GM18870 (cell line): ENCODE measurements around the gene PAIP2B.
"Not testable (repeated sequence)": the region's sequence is repeated elsewhere in the genome, so short reads cannot be mapped to it uniquely, and the experiment has no call there.

ENCODE experiments used
- ATAC-seq: cut with Tn5 transposase; IDR thresholded peaks from one replicate; pipeline ENCODE4 v1.9.1; 2021; ENCODE audit warnings: moderate library complexity; ENCODE audit not compliant: unreplicated experiment

The PAIP2B gene, protein sequence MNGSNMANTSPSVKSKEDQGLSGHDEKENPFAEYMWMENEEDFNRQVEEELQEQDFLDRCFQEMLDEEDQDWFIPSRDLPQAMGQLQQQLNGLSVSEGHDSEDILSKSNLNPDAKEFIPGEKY

DNA sequence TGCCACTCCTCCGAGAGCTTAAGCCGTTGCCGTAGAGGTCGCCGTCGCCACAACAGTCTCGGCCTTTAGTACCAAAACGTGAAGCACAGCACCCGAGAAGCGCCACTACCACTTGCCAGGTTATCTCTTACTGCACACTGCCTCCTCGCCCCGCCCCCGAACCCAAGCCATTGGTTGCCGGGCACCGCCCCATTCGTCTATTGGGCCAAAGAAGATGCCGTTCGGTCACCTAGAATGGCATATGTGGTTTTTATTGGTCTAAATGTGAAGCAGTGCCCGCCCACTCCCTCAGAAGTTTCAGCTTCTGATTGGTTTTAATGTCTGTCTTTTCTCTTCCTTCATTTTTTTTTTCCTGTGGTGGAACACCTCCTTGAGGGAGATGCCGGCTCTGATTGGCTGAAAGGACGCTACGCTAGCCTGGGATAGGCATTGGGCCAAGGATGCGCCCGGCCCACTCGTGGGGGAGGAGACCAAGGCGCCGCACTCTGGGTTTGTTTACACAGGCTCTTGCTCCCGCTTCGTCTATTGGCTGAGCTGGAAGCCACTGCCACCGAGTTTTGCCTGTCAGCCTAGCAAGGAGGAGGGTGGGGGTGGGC, at the start of gene PAIP2B:
TSS of gene PAIP2B (minus strand) at position 139 of the 596 bp plus-strand sequence. CDS start 24,514 bp downstream, outside the sequence.
- peak; percentile 98 for ATAC-seq

DNA sequence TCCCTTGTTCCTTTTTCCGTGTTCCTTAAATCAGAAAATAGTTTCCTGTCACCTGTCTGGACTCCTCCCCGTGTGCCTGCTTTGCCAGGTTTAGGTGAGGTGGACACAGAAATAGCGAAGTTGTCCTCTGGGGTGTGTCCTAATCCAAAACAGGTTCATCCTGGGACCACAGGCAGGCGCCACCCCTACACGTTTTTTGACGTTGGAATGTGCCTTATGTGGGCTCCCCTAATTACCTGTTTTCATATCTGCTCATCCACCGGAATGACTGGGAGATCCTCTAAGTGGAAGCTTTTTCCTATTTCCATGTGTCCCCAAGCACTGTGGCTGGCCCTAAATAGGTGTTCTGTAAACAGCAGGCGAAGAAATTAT, 49.0 kb upstream of the PAIP2B start:
- no peak for ATAC-seq

DNA sequence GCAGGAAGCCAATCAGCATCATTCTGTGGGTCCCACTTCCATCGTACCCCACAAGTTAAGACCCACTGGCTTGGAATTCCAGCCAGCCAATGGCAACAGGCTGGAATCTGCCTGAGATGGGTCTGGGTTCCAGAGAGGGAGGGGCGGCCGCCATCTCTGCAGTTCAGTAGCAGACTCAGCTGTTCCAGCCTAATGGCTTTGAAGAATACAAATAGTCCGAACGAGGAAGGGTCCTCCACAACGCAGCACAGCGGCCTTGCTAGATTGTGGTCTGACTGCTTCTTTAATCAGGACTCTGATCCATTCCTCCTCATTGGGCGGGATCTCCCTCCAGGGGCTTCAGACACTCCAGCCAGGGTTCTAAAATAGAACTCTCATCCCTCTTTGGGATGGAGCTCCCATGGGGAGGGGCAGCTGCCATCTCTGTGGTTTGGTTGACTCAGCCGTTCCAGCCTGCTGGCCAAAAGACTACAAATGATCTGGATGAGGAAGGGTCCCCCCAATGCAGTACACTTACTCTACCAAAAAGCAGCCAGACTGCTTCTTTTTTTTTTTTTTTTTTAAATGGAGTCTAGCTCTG, 42.7 kb upstream of the PAIP2B start:
- ATAC-seq, result no peak

DNA sequence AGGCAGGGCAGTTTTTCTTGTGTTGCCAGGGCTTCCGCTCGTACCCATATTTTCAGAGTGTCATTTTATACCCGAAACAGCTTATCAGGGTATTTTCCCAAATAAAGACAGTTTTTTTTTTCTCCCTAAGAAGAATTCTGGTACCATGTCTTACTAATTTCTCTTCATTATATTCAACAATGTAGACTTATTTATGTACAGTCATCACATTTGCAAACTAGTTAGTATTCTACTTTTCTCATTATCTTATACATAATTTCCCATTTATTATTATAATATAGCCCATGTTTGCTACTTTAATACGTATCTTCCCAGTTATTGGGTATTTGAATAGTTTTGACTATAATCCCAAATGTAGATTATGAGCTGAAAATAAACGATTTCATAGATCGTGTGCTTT, 36.5 kb upstream of the PAIP2B start:
- ATAC-seq, result no peak

DNA sequence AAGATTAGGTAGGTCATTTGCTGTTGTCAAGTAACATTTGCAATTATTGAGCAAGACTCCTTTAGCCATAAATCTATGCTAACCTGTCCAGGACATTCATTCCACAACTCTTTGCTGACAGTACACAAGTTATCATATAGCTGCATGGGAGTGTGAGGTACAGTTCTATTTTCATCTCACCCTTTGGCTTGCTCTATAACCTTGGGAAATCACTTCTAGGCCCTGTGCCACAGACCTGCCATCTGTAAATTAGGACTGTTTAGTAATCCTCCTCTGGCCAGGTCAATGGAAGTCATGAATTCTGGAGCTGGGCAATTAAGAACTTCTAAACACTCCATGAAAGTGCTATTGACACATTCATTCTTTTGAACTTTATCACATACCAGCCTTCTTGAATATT, 34.6 kb upstream of the PAIP2B start:
- no peak for ATAC-seq

DNA sequence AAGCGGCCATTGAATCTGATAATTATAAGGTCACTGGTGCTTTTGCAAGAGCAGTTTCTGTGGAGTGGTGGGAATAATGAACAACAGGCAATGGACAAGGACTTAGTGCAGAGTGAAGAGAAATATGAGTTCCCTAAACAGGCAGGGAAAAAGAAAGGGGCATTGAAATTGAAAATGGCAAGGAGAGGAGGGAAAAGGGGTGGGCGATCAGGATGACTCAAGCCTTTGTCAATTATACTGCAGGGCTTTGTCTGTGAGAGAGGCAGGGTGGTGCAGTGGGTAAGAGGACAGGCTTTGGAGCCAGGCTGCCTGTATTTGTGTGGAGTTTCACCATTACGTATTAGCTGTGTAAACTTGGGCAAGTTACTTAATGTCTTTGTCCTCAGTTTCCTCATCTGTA, 29.5 kb upstream of the PAIP2B start:
- ATAC-seq, result no peak

DNA sequence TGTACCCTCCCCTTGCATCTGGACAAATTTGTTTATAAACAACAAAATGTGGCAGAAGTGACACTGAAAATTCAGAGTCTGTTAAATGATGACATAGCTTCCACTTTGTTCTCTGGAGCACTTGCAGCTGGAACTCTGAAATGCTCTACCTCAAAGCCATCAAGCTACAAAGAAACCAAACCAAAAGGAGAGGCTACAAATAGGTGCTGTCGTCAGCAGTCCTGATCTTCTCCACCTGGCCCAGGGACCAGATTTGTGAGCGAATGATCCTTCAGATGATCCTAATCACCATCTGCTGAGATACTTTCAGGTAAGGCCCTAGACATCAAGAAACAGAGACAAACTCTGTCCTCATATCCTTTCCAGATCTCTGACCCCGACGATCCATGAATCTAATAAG, 27.9 kb upstream of the PAIP2B start:
- ATAC-seq, result no peak

DNA sequence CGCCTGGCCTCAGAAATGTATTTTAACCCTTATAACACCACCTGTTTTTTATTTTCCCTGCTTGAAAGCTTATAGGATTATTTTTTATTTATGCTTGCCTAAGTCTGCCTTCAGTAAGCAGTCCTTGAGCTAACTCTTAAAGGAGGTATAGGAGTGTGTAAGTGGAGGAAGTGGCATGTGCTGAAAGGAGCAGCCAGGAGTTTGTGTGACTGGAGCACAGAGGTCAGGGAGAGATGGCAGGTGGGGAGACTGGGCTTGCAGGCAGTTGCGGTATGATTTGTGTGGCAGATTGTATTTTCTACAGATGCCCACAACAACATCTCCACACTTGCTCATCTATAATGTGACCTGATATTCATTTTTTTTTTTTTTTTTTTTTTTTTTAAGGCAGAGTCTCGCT, 27.2 kb upstream of the PAIP2B start:
- no peak for ATAC-seq

DNA sequence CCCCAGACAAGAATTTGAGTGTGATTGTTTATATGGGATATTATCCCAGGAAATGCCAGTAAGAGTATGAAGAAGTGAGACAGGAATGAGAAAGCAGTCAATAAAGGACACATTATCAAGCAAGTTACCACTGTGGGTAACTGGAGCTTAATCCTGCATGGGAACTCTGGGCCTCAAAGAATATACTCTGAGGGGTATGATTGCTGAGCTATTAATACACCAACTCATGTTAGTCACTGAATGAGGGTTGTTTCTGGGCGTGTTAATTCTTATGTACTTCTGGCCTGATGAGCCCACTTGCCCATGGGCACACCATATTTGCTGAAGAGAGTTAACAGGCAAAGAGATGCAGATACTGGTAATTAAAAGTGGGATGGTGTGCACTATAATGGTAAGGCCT, 26.6 kb upstream of the PAIP2B start:
- no peak for ATAC-seq

DNA sequence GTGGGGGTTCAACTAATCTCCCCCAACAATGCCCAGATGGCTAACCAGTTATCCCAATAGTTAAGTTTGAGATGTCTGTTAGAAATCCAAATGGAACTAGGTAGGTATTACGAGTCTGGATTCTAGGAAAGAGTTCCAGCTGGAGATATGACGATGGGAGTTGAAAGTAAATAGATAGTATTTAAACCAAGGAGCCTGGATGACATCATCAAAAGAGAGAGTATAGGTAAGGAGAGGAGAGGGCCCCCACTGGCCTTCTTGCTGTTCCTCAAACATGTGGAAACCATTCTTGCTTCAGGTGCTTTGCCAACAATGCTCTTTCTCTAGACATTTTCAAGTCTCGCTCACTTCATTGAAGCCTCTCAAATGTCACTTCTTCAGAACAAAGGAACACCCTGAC, 26.0 kb upstream of the PAIP2B start:
- ATAC-seq, result no peak

DNA sequence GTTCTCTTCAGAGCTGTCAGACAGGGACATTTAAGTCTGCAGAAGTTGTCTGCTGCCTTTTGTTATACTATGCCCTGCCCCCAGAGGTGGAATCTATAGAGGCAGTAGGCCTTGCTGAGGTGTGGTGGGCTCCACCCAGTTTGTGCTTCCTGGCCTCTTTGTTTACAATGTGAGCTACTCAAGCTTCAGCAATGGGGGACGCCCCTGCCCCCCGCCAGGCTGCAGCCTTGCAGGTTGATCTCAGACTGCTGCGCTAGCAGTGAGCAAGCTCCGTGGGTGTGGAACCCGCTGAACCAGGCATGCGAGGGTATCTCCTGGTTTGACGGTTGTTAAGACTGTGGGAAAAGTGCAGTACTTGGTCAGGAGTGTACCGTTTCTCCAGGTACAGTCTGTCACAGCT, 24.0 kb upstream of the PAIP2B start:
- no peak for ATAC-seq

DNA sequence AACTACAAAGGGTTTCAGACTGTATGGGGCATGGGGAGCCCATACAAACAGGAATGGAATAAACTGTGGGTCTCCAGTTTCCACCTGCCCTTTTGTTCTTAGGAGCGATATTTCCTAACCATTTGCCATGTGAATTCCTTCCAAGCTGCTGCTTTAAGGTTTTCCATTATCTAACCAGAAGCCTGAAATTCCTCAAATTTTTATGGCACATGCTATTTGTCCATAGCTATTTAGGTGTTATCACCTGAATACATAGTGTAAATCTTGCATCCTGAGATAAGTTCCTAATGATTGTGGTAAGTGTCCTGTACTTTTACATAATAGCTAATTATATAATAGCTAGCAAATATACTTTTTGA, 17.4 kb upstream of the PAIP2B start:
- ATAC-seq, result no peak

DNA sequence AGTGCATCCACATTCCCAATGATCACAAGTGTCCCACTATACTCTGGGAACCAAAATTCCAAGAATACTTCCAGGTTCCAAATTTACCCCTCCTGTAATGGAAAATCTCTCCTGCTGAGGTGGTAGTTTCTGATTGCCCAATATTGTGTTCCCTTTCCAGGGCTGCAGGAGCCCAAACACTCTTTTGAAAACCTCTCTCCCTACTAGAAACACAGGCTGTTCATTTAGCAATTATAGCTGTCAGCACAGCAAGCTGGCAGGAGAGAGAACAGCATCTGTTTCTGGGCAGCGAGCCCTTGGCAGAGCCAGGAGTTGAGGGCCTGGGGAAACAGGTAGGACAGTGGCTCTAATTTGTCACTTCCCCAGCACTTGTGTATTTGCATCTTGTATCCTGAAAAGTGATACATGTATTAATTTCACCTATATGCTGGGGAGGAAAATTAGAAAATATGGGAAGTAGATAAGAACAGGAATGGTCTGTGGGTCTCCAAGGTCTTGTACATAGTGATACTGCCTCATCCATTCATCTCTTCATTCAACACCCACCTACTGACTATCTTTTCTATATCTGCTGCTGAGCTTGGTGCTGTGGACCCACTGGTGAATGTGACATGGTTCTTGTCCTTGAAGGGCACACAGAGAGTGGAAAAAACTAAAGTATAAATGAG, 16.9 kb upstream of the PAIP2B start:
- no peak for ATAC-seq

DNA sequence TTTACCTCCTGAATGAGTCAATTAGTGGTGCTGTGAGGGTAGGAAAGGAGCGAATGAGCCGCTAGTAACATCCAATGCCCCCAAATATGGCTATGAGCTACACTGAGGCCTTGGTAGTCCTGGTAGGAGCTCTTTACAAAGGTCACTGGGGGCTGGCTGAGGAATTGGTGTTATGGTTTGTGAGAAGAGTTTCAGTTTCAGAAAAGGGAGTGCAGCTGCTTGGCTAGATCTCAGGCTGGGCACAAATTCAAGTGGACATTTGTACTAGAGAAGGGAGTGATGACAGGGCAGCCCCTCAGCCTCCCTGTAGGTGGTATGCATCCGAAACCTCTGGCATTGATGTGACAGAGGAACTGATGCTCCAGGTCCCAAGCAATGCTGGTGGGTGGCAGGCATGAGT, 13.9 kb upstream of the PAIP2B start:
- no peak for ATAC-seq

DNA sequence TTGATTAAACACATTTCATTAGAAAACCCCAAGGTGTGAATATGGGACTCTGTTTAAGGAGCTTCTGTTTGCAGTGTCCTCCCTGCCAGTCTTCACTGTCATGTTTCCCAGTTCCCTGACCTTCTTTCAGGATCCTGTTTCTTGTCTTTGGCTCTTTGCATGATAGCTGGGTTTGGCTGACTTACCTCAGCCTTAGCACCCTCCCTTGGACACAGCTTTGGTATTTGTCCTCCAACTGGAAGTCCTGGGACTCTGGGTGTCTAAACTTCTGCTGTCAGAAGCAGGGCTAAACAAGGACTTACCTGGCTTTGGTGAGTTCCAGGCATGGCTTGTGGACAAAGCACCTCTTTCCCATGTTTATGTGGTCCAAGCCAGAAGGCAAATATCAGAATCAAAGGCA, 11.2 kb upstream of the PAIP2B start:
- ATAC-seq, result no peak

DNA sequence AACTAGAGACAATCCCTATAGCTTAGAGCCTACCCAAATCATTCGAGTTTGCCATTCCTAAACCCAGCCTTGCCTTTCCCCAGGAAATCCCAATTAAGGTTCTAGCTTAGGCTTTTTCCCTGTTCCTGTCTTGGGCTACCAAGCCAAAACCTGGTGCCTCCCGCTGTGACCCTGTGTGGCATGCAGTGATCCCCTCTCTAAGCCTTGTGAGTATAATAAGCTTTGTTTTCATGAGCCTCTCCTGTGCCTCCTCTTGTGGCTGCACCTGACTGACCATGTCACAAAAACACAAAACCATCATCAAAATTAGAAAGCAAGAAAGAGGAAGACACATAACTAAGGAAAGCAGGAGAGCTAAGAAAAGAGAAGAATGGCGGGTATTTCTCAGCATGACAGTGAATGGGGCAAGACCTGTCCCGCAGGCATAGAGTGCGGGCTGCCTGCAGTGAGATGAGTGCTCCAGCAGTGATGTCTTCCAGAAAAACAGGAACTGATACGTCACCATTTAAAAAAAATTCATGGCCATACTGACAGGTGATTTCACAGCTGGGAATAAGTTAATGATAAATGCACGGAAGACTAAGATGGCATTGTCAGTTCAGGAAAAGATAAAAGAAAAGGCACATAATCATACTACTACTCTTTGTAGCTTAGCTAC, 9.2 kb upstream of the PAIP2B start:
- ATAC-seq, result no peak

DNA sequence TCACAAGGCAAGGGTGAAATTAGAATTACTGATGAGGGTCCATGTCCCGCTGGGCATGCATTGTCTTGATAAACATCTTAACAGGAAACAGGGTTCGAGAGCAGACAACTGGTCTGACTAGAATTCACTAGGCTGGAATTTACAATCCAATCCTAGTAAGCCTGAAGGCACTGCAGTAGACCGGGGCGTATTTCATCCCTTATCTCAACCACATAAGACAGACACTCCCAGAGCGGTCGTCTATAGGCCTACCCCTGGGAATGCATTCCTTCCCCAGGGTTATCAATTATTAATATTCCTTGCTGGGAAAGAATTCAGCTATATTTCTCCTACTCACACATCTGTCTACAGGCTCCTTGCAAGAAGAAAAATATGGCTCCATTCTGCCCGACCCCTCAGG, 6.2 kb upstream of the PAIP2B start:
- not testable (repeated sequence) for ATAC-seq

DNA sequence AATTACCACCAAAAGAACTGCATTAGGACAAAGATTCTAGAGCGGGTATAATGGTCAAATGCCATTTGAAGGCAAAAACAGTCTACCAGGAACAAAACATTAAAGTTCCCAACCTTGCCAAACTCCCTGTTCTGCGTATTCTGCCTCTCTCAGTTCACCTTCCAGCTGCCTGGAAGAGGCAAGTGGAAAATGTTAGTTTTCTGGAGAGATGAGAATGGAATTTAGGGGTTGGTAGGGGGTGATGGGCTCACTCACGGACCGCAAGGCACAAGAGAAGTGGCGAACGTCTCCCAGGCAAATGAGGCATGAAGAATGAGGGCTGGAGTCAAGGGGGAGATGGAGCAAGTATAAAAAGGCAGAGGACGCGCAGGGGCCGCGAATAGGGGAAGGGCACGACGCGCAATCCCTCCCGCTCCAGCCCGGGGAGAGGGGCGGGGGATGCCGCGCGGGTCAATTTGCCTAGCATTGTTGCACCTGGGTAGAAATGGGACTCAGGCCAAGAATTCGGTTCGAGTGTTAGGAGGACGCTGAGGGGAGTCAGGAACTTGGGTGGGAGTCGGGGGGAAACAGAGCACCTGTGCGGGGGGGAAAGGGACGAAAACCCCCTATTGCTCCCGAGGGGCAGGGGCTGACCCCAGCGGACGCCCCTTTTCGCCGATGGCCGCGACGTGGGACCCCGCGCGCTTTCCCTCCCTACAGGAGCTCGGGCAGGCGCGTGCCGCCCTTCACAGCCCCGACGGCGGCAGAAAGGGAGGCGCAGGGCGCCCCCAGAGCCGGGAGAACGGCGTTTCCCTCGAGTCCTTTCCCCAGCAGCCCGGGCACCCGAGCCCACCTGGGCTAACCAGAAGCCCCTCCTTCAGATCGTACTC, 573 bp downstream of the PAIP2B start:
- no peak for ATAC-seq

DNA sequence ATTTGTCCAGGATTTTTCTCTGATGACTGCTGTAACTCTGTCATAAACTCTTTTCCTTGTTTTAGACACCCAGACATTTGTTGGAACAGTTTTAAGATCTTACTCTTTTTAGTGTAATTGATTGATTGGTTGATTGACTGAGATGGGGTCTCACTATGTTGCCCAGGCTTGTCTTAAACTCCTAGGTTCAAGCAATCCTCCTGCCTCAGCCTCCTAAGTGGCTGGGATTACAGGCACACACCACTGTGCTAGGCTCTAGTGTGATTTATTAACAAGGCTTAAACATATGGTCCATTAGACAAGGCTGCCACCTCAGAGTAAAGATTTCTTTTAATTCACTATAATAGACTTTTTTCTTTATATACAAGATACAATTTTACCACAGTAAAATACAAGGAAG, 2.0 kb downstream of the PAIP2B start:
- no peak for ATAC-seq

DNA sequence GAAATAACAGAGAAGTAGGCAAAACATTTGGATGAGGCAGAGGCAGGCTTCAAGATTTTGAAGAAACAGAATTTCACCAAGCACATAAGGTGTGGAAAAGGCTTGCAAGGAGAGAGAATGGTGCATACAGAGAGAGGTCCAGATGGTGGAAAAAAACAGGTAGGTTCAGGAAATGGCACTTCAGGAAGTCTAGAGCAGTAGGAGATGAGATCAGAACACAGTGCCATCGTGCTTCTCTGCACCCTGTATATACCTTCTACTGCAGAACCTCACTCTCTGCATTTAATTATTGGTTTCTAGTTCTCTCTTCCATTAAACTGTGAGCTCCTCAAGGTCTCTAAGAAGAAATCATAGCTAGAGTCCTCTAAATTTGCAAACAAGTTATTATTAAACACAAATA, 2.4 kb downstream of the PAIP2B start:
- ATAC-seq, result no peak

DNA sequence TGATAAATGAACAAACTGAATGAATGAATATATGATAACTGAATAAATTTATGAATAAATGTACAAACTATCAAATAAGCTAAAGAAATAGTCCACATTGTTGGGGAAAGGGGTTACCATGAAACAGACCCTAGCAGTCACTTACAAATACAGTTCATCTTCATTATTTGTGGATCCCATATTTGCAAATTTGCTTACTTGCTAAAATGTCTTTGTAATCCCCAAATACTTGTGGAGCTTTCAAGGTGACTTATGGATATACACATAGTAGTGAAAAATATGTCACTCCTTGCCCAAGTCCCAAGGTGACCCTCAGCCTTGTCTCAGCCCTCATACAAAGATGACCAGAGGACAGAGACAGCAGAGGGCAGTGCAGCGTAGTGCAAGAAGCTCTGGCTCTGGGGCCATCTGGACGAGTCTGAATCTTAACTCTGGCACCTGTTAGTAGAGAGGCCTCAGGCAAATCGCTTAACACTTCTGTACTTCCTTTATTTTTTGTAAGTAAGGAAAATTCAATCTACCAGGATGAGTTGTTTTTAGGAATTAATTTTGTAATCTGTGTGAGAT, 3.1 kb downstream of the PAIP2B start:
- no peak for ATAC-seq
